OCI-LY3 (cell line): ENCODE data around the gene TCF12.

ENCODE experiments used
- CTCF ChIP-seq: fragments of 200-600, 300-600 bp; sonication (generic); IDR thresholded peaks from 2 replicates; pipeline ENCODE4 v1.5.1; 2014; ENCODE audit warnings: antibody characterized with exemption, low read length, low read depth
- EZH2phosphoT487 ChIP-seq: fragments of 200-600 bp; shearing (Covaris generic); IDR thresholded peaks from 2 replicates; pipeline ENCODE4 v1.6.1; 2018; ENCODE audit warnings: antibody characterized with exemption, mixed run types, low read depth

DNA sequence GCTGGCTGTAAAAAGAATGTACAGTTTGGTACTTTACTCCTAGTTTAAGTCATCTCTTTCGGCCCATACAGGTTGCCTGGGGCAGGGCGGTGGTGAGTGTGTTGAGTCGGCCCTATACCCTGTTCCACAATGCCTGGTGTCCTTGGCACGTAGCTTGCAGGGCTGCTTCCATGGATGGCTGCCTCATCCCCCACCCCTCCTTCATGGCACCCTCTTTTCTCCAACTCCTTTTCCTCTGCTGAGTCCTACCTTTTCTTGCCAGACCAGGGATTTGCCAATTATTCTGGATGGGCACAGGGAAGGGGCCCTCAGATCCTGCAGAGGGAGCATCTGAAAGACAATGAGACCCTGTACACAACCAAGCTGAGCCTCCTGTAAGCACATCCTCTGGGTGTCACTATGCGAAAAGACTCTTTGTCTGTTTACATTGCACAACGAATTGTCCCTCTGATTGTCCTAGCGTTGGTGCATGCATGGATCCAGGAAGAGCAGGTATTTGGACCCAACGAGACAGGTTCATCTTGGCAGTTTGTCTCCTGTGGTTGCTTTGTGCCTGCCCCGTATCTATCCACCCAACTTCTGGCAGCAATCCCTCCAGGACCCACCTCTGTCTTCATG, 384.3 kb downstream of the TCF12 start:
- TF ChIP-seq CTCF (no peak), EZH2phosphoT487 (no peak)
